ENCODE data around the gene OR51D1.

OR51D1 gene

DNA sequence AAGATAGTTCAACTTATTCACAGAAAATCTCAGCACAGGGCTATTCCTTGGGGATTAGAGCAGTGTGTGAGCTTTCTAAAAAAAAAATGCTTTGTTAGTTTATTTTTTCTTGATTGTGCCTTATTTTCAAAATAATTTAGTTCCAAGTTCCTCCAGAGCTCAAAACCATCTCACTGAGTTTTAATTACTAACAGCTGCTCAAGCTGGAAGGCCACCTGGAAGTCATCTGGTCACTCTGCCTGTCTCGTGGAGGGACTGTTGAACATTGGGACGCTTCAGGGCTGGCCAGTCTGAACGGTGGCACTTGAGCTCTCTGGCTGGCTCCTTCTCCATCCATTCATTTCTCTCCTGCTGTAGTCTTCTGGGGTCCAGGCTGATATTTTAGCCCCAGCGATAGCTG is 10.5 kb downstream of the OR51D1 start:
- DNase-seq, result no peak

DNA sequence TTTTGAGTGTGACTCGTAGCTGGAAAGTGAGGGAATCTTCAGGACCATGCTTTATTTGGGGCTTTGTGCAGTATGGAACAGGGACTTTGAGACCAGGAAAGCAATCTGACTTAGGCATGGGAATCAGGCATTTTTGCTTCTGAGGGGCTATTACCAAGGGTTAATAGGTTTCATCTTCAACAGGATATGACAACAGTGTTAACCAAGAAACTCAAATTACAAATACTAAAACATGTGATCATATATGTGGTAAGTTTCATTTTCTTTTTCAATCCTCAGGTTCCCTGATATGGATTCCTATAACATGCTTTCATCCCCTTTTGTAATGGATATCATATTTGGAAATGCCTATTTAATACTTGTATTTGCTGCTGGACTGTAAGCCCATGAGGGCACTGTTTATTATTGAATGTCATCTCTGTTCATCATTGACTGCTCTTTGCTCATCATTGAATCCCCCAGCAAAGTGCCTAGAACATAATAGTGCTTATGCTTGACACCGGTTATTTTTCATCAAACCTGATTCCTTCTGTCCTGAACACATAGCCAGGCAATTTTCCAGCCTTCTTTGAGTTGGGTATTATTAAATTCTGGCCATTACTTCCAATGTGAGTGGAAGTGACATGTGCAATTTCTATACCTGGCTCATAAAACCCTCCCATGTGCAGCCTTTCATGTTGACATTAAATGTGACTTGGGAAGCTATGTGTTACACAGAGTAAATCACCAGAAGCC is 17.5 kb downstream of the OR51D1 start:
- DNase-seq, result no peak

DNA sequence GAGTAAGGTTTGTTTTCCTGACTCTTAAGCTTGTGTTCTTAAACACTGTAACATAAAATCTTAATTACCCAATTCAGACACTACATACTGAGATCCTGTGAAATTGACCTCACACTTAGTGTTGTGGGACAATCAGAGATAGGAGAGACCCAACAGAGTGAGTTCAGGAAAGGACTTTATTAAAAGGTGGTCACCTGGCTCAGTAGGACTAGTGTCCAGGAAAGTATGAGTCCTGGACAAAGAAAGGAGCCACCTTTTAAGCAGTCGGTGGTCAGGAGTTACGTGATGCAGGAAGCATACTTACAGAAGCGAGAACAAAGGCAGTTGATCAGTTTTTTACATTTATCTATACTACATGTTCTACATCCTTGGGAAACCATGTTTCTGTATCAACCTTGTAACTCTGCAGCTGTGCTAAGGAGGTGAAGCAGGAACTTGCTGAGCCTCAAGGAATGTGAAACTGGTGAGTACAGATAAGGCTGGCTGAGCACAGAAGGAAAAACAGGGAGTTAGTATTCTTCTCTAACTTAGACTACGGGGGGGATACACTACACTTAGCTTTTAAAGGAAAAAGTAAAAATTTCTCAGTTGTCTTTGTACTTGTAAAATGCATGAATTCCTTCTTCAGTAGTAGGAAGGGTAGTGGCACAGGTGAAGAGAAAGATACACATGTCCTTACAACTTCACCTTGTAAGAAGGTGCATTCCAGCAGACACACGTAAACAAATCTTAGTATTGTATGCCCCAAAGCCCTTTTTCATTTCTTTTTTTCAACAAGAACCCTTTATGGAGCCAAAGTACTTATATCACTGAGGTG is 21.6 kb downstream of the OR51D1 start:
- DNase-seq, result no peak

DNA sequence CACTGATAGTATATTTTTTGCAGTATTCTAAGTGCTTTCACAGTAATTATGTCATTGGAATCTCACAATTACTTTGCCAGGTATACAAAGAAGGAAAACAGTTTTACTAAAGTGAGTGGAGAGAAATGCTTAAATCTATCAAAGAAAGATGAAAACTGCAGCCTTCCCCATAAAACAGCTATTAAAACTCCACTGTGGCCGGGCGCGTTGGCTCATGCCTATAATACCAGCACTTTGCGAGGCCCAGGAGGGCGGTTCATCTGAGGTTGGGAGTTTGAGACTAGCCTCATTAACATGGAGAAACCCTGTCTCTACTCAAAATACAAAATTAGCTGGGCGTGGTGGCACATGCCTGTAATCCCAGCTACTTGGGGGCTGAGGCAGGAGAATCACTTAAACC is 25.6 kb downstream of the OR51D1 start:
- no peak for DNase-seq

DNA sequence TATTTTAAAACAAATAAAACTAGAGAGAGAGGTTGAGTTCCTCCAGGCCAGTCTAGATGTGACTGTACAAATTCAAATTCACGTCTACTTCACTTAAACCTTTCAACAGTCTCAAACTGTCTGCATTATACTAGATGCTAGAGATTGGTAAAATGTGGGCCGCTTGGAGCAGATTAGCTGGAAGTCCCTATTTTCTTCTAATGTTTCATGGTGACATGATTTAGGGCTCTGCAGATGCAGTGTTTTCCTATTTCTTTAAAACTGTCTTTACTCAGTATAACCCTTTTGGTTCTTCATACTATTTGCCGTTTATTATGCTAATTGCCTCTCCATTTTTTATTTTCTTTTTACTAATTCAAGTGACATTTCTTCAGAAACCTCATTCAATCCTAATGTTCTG is 26.9 kb downstream of the OR51D1 start:
- no peak for DNase-seq

DNA sequence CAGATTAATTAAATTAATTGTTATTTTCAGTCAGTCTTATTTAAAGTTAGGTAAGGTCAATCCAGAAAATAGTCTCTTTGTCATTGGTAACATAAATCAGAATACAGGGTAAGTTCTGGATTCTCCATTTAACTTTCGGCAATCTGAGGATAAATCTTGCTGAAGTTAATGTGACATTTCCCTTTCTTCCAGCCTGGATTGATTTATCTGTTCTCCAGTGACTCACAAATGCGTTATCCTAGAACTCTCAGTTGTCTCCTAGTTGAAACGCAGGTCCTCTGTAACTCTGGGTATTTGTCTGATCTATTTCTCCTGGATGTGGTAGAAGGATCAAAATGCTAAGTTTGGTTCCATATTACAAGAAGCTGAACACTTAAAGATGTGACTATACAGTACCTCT is 27.5 kb downstream of the OR51D1 start:
- DNase-seq, result no peak

DNA sequence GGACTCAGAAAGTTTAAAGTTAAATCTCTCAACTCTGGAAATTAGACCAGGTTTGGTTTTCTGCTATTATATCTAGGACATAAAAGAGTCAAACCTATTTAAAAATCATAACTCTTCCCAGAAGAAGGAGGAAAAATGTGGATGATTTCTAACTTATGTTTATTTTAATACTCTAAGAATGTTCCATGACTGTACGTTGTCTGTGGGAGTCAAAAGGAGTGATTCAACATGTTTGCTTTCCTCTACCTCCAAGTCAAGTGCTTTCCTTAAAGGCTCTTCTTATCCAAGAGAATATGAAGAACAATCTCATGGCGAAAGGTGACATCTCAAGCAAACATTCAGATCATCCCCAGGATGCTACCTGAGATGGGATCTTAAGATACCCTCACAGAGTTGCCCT is 28.1 kb downstream of the OR51D1 start:
- no peak for DNase-seq

DNA sequence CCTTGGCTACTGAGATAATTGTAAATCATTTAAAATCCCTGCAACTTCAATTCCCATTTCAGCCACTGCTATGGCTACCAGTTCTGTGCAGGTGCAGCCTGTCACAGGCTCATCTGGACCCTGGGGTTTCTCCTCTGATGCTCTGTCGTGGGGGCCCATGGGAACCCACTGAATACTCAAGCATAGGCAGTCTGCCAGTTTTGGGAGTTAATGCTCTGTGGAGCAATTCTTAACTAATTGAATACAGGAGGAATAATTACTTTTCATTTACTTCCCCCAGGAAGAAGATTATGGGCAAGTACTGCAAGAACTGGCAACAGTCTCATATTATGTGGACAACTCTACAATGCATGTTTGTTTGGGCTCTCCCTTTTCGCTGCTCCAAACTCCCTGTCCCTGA is 34.5 kb downstream of the OR51D1 start:
- no peak for DNase-seq

DNA sequence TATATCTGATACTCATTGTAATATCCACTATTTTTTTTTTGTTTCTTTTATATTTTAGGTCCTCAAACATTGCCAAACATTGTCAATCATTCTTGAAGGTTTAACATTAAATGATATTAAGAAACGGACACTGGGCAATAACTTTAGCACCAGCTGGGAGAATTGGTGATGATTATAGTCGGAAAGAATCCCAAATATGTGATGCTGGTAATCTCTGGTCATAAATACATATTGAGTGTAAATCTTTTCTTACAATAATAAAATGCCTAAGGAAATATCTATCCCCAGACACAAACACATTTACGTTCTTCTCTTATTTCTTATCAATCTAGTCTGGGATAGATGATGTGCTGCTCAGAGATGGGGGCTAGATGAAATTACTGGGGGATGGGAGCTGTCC is 35.2 kb downstream of the OR51D1 start:
- DNase-seq, result no peak

DNA sequence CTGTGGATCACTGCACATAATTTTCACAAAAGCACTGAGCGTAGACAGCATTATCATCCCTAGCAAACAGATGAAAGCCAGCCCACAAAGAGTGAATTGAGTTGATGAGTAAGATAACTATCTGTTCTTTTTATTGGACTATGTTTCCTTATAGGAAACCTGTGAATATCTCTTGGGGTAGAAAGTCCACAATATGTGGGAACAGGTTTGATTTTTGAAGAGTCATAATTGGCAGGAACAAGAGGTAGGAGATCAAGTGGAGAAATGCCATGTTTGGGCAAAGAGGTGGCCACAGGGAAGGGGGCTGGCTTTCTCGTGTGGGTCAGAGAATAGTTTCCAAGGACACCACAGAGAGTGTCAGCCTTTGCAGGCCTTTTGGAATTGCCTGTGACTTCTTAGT is 36.5 kb downstream of the OR51D1 start:
- DNase-seq, result no peak

DNA sequence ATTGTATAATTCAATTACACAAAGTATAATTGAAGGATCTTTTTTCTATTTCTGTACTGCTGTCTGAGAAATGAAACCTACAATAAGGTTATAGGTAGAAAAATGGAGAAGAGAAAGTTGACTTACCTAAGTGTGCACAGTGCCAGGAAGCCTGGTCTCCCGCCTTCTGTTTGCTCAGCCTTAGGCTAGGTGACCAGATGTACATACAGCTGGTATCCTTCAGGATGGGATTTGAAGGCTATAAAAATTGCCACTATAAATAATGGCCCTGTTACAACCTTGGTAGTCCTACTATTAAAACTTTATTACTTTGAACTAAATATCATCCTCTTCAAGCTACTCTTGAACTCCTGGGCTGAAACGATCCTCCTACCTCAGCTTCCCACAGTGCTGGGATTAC is 40.7 kb downstream of the OR51D1 start:
- DNase-seq, result no peak

DNA sequence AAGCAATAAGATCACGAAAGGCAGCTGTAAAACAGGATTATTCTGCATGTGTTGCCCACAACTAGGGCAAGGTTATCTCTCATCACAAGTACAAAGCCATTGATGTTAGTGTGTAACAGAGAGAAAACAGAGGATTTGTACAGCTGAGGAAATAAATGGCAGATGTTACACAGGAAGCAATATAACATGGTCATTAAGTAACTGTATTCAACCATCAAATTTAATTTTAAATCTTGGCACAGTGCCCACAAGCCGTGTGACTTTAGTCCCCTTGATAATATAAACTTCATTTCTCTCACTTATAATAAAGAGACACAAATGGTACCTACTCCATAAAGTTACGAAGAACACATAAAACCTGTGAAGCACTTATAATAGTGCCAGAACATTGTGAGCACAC is 43.1 kb downstream of the OR51D1 start:
- DNase-seq, result no peak

DNA sequence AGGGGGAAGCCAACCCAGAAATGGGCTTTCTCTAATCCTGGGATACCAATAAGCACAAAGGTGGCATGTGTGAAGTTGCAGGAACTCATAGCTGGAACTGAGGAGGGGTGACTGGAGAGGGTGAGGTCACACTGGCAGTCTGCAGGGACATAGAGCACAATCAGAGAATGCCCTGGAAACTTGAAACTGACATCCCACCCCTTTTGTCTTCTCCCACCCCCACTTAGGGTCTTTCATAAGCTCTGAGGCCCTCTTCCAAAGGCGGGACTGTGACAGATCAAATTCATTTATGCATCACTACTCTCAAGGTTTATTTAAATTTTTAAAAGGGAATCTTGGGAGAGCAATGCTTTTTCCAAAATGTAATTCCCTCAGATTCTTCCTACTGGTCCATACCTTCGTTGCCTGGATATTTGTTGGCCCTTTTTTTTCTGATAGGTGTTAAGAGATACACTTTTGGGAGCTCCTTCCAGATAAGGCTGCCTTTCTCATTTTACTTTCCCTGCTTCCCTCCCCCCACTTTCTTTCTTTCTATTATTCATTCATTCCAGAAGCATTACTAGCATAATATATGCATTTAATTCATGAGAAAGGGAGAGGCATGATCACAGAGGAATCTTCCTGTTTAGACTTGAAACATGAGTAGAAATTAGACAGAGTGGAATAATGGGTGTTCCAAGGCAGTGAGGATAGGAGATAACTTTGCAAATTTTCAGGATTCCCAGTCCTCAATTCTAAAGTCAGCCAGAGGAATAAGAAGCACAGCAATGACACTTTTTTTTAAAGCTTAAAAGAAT is 45.5 kb downstream of the OR51D1 start:
- no peak for DNase-seq

DNA sequence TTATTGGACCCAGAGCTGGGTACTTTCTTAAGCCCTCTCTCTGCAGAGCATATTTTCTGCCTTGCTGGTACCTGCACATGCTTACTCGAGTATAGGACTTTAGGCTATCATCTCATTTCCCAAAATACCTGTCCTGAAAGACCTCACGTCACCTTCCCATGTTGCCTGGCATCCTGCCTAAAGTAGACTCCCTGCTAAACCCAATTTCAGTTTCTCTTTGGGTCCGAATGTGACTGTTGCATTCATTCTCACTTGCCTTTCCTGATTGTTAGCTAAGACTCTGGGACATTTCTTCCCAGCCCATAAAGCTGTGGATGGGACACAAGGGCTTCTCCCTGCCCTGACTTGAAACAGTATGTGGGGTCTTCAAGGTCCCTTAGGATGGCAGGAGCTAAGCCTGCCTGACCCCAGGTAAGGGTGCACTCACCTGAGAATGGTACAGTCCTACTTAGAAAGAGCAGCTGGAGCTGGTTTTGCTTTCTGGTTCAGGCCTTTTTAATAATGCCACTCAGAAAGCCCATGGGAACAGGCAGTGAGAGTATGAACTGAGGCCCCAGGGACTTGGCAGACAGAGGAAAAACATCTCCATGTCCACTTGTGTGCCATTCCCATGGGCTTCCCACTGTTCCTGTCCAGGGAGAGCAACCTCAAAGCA is 47.5 kb downstream of the OR51D1 start:
- no peak for DNase-seq
